Osteoblast (primary cell): Measurements from ENCODE around the gene RASSF5. TPM values are rescaled to one million over a fixed set of nuclear protein-coding genes. Genes with fewer than 3 reads are reported as not detected.
A peak's percentile ranks its signal among the peaks of the same experiment; 100 is the strongest.

Source experiments
- DNase-seq: peaks from one replicate; pipeline ENCODE4 v3.0.0; 2011; ENCODE audit warnings: low spot score, mixed read lengths; ENCODE audit not compliant: insufficient read length; ENCODE audit errors: missing footprints
- H2AFZ ChIP-seq: 2 replicates; pipeline ENCODE4 v1.6.0; 2011; ENCODE audit warnings: mild to moderate bottlenecking, low read length
- H3K27ac ChIP-seq: 2 replicates; pipeline ENCODE4 v1.5.1; 2011; ENCODE audit warnings: mild to moderate bottlenecking, low read depth, low read length, moderate library complexity
- H3K27me3 ChIP-seq: 2 replicates; pipeline ENCODE4 v1.6.0; 2012; ENCODE audit warnings: mild to moderate bottlenecking, control low read depth, inconsistent platforms, low read length, moderate library complexity; ENCODE audit not compliant: insufficient read depth
- H3K36me3 ChIP-seq: 2 replicates; pipeline ENCODE4 v1.5.1; 2011; ENCODE audit warnings: mild to moderate bottlenecking, low read length, control low read depth, moderate library complexity; ENCODE audit not compliant: insufficient read depth
- H3K4me1 ChIP-seq: 2 replicates; pipeline ENCODE4 v1.5.1; 2011; ENCODE audit warnings: mild to moderate bottlenecking, low read length, control low read depth, moderate library complexity; ENCODE audit not compliant: insufficient read depth
- H3K4me2 ChIP-seq: 2 replicates; pipeline ENCODE4 v1.6.0; 2011; ENCODE audit warnings: mild to moderate bottlenecking, low read length; ENCODE audit not compliant: insufficient read depth
- H3K4me3 ChIP-seq: fragments of 200-600 bp; sonication (generic); 3 replicates; pipeline ENCODE4 v1.5.1; 2012; ENCODE audit warnings: mild to moderate bottlenecking, low read length, inconsistent platforms; ENCODE audit not compliant: insufficient read depth
- H3K79me2 ChIP-seq: 2 replicates; pipeline ENCODE4 v1.6.0; 2012; ENCODE audit warnings: mild to moderate bottlenecking, low read length, control low read depth, inconsistent platforms; ENCODE audit not compliant: insufficient read depth
- H3K9me3 ChIP-seq: 2 replicates; pipeline ENCODE4 v1.5.1; 2011; ENCODE audit warnings: low read depth, low read length, control low read depth
- H4K20me1 ChIP-seq: 2 replicates; pipeline ENCODE4 v1.6.0; 2012; ENCODE audit warnings: mild to moderate bottlenecking, low read length, control low read depth; ENCODE audit not compliant: insufficient read depth
- total RNA-seq: library from RNA; depleted of rRNA; stranded (reverse); fragments of >200 nt; gene quantifications from 2 replicates; pipeline ENCODE4 v1.2.3, GENCODE V29; 2012
- TF ChIP-seq, protein P1 (sequence below): IDR thresholded peaks from 2 replicates; pipeline ENCODE4 v1.5.1; 2011; ENCODE audit warnings: mild to moderate bottlenecking, low read depth, low read length, moderate library complexity; ENCODE audit errors: extremely low read depth

Gene RASSF5
- total RNA-seq, 1 donor = 0.72 TPM

DNA sequence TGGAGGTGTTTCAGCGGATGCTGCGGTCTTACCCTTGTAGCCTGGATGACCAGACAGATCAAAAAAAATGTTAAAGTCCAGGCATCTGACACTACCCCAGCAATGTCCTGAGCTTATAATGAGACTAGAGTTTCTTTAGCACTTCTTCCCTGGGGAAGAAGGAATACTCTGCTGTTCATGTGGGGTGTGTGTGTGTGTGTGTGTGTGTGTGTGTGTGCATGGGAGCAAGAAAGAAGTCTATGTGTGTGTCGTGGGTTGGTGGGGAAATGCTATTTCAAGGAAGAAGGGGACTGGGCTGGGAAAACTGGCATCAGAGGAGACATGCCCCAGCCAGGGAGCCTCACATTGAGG, 3.0 kb upstream of the RASSF5 start:
- Histone ChIP-seq H3K36me3 (no peaks in the 10 kb centered on the region), H3K27ac (peak overlapping the region; percentile 26), H3K27me3 (peaks cover 16% of the 10 kb centered on the region), H3K79me2 (no peaks in the 10 kb centered on the region), H3K4me3 (no peak overlapping the region), H3K4me1 (peaks cover 43% of the 10 kb centered on the region), H3K4me2 (peak overlapping the region; percentile 37), H2AFZ (no peak overlapping the region), H3K9me3 (no peaks in the 10 kb centered on the region), H4K20me1 (no peaks in the 10 kb centered on the region)
- no peak for DNase-seq
- TF ChIP-seq, protein P1, sequence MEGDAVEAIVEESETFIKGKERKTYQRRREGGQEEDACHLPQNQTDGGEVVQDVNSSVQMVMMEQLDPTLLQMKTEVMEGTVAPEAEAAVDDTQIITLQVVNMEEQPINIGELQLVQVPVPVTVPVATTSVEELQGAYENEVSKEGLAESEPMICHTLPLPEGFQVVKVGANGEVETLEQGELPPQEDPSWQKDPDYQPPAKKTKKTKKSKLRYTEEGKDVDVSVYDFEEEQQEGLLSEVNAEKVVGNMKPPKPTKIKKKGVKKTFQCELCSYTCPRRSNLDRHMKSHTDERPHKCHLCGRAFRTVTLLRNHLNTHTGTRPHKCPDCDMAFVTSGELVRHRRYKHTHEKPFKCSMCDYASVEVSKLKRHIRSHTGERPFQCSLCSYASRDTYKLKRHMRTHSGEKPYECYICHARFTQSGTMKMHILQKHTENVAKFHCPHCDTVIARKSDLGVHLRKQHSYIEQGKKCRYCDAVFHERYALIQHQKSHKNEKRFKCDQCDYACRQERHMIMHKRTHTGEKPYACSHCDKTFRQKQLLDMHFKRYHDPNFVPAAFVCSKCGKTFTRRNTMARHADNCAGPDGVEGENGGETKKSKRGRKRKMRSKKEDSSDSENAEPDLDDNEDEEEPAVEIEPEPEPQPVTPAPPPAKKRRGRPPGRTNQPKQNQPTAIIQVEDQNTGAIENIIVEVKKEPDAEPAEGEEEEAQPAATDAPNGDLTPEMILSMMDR = no peak

DNA sequence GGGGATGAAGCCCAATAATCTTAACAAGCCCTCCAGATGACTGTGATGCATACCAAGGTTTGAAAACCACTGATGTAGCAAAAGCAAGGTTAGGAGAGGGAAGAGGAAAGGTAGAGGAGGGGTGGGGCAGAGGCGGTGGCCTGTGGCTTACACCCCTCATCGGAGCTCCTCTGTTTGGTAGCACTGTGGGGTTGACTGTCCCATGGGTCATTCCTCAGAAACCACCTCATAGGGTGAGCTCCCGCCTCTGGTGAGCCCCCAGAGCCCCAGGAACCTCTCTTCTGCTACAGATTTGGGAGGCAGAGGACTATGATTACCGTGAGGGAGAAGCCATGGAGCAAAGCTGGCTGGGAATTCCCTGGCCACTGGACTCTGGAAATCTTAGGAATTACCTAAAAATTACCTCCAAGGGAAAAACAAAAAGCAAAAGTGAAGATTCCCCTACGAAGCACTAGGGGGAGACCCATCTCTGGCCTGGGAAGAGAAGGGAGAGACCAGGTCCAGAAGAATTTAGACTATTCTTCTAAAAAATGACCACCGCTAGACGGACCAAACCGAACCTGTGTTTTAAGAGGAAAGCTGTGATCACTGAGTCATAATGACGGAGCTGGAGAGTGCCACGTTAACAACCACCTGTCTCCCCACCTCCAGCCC, 1.5 kb upstream of the RASSF5 start:
- TF ChIP-seq, protein P1 = peak; percentile 77
- peak; percentile 96 for DNase-seq
- H3K4me2 ChIP-seq = no peak overlapping the region
- H4K20me1 ChIP-seq = no peaks in the 10 kb centered on the region
- no peaks in the 10 kb centered on the region for H3K36me3 ChIP-seq
- no peak overlapping the region for H3K4me3 ChIP-seq
- peaks cover 41% of the 10 kb centered on the region for H3K4me1 ChIP-seq
- H3K27ac ChIP-seq = no peak overlapping the region
- no peaks in the 10 kb centered on the region for H3K9me3 ChIP-seq
- H3K27me3 ChIP-seq = peaks cover 24% of the 10 kb centered on the region
- H3K79me2 ChIP-seq = no peaks in the 10 kb centered on the region
- no peak overlapping the region for H2AFZ ChIP-seq

DNA sequence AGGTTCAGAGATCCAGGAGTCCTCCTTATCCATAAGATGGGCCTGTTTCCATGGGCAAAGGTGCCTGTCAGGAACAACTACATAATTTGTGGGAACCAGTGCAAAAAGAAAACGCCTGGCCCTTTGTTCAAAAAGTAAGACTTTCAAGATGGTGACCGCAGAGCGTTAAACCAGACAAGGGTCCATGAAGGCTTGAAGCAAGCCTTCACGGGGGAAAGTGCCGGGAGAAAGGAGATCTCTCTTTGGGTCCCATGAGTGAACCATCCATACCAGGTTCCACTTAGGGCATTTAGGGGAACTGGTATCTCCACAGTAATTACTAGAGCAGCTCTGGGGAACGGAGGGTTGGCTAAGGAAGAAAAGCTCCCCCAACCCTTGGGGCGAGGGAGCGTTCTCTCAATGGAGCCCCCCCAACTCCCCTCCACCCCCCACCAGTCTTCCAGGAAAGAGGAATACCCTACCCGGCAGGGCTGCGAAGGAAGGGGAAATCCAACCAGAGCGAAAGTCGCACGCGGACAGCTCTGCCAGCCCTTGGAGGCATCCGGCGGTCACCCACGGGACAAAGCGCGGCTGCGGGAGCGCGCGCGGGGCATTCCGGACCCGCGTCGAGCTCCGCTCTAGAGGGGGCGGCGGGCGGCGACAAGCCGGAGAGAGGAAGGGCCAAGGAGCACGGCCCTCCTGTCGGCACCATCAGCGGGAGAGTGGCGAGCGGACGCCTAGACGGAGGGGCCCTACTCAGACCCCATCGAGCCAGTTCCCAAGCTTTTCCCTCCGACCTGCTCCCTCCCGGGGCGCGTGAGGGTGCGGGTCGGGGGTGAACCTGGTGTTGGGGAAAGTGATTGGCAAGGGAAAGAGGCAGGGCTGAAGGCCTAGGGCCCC, 687 bp upstream of the RASSF5 start:
- Histone ChIP-seq H3K27ac (no peak overlapping the region), H3K4me3 (peak overlapping the region; percentile 66), H3K9me3 (no peaks in the 10 kb centered on the region), H4K20me1 (no peaks in the 10 kb centered on the region), H3K4me2 (peak overlapping the region; percentile 74), H3K36me3 (no peaks in the 10 kb centered on the region), H3K79me2 (no peaks in the 10 kb centered on the region), H3K4me1 (peaks cover 34% of the 10 kb centered on the region), H3K27me3 (peaks cover 24% of the 10 kb centered on the region), H2AFZ (peak overlapping the region; percentile 52)
- TF ChIP-seq, protein P1 = no peak
- peak; percentile 75 for DNase-seq
